Activated CD4-positive, alpha-beta memory T cell treated with anti-CD3 and anti-CD28 coated beads for 36 hours (primary cell): ENCODE results near the gene CDH26. TPM values are rescaled to one million over a fixed set of nuclear protein-coding genes. Genes with fewer than 3 reads are reported as not detected.

Source experiments
- CTCF ChIA-PET: fragments of 350-600 bp; sonication (Branson Sonifier 250); formaldehyde crosslinking; loops from one replicate; lab custom pipeline; 2021; ENCODE audit warnings: antibody characterized with exemption, inconsistent platforms; lab: Charles Lee
- POLR2A ChIA-PET: fragments of 350-600 bp; sonication (Branson Sonifier 250); formaldehyde crosslinking; loops from one replicate; lab custom pipeline; 2021; ENCODE audit warnings: antibody characterized with exemption; lab: Charles Lee
- DNase-seq: peaks from one replicate; pipeline ENCODE4 v3.0.0-alpha.2; 2020
- H3K27ac Mint-ChIP-seq: one replicate; pipeline ENCODE4 v1.8.0; 2021; ENCODE audit warnings: mixed read lengths
- H3K27me3 Mint-ChIP-seq: one replicate; pipeline ENCODE4 v1.8.0; 2021; ENCODE audit warnings: mixed read lengths
- H3K36me3 Mint-ChIP-seq: one replicate; pipeline ENCODE4 v1.8.0; 2021; ENCODE audit warnings: mixed read lengths
- H3K4me1 Mint-ChIP-seq: one replicate; pipeline ENCODE4 v1.8.0; 2021; ENCODE audit warnings: low read depth, mixed read lengths
- H3K4me3 Mint-ChIP-seq: one replicate; pipeline ENCODE4 v1.8.0; 2021; ENCODE audit warnings: mild to moderate bottlenecking, mixed read lengths
- H3K9me3 Mint-ChIP-seq: one replicate; pipeline ENCODE4 v1.8.0; 2021; ENCODE audit warnings: mixed read lengths
- intact Hi-C: fragments of 100-400 bp; cut with micrococcal nuclease; formaldehyde crosslinking; loops from one replicate; pipeline ENCODE4 v1.15.1; 2023
- total RNA-seq, 2 experiments: library from RNA; stranded (reverse); gene quantifications; one replicate each; pipeline ENCODE4 v1.2.3, GENCODE V29; 2021

Gene CDH26
- total RNA-seq, 2 experiments from 2014 or later = 1.5 to 1.6 TPM

DNA sequence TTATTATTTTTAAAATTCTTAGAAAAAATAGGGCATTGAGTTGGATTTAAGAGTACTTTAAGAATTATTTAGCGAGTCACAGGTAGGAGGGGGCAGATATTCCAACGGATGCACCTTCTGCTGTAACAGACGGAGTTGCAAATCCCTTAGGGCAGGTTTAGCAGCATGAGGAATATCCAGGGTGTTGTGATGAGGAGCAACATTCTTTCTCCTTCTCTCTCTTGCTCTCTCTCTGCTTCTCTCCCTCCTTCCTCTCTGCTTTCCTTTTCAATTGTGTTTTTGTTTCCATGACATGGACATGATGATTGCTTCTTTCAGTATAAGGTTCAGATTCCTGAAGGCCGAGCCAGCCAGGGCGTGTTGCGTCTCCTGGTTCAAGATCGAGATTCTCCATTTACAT lies 28.9 kb downstream of the CDH26 start:
- Mint-ChIP-seq H3K36me3 (no peaks in the 10 kb centered on the region), H3K4me1 (no peaks in the 10 kb centered on the region), H3K27me3 (no peaks in the 10 kb centered on the region), H3K4me3 (no peak overlapping the region), H3K27ac (no peak overlapping the region), H3K9me3 (no peaks in the 10 kb centered on the region)
- intact Hi-C loops = no loop called here
- DNase-seq = no peak
- POLR2A ChIA-PET = no interaction called here
- CTCF ChIA-PET = no interaction called here

DNA sequence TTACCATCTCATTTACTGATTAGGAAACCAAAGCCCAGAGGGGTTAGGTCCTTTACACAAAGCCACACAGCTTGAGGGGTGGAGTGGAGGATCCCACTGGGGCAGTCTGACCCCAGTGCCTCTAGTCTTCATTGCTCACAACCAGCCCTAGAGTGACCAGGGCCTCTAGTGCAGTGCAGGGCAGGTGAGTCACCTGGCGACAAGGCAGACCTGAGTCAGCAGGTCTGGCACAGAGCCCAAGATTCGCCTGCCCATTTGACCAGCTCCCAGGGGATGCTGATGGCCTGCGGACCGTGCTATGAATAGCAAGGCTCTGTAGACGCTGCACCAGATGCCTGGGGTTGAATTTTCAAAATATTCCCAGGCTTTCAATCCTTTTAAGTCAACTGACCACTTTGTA lies 29.9 kb downstream of the CDH26 start:
- Mint-ChIP-seq H3K4me3 (no peak overlapping the region), H3K36me3 (no peaks in the 10 kb centered on the region), H3K27me3 (no peaks in the 10 kb centered on the region), H3K9me3 (no peaks in the 10 kb centered on the region), H3K4me1 (no peaks in the 10 kb centered on the region), H3K27ac (no peak overlapping the region)
- ChIA-PET POLR2A (no interaction called here), CTCF (no interaction called here)
- intact Hi-C loops = no loop called here
- DNase-seq = no peak

DNA sequence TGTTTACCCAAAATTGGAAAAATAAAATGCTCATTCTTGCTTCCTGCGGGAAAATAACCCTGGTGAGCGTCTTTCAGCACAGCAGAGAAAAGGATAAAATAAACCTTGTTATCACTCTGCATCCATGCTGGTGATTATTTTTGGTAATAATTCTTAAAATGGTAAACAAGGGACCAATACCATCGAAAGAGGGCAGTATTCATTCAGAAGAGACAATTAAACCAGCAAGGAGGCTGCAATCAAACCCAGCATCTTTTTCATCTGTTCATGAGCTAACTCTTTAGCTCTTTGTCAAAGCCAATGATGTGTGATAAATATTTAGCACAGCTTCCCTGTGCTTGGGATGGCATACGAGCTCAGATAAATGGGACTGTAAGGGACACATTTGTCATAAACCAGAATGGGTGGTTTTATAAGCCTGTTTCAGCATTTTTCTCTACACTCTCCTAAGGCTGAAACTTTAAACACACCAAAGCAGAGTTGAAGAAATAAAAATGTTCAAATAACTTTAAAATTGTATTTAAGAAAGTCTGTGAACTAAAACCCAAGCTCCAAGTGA lies 34.4 kb downstream of the CDH26 start:
- H3K36me3 Mint-ChIP-seq = no peaks in the 10 kb centered on the region
- no peaks in the 10 kb centered on the region for H3K4me1 Mint-ChIP-seq
- H3K9me3 Mint-ChIP-seq = no peaks in the 10 kb centered on the region
- ChIA-PET POLR2A (no interaction called here), CTCF (interaction anchor here (0.5 to 0.6 kb wide), 2 partner anchors 71 to 1170 kb away, joined by 3 to 4 read pairs; no protein-coding TSS in a partner anchor)
- H3K4me3 Mint-ChIP-seq = no peak overlapping the region
- intact Hi-C loops = no loop called here
- no peaks in the 10 kb centered on the region for H3K27me3 Mint-ChIP-seq
- no peak overlapping the region for H3K27ac Mint-ChIP-seq
- DNase-seq = no peak

DNA sequence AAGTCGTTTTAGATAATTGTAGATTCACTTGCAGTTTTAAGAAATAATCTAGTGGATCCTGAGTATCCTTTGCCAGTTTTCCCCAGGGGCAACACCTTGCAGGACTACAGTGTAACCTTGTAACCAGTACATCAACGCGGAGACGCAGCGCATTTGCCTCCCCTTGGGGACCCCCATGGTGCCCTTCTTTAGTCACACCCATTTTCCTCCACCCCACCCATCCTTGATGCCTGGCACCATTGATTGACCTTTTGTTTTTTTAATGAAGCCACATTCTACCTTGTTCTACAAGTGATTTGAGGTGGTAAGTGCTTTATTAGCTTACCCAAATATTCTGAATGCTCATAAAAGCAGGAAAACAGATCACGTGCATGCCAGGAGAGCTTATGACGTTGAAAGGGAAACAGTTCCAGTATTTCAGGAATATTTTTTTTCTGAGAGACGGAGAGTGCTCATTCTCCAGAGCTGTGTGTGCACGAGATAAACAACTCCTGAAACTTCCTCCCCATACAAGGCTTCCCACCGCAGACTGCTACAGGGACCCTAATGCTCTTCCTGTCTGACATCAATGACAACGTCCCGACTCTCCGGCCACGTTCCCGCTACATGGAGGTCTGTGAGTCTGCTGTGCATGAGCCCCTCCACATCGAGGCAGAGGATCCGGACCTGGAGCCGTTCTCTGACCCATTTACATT lies 35.7 kb downstream of the CDH26 start:
- Mint-ChIP-seq H3K36me3 (no peaks in the 10 kb centered on the region), H3K27me3 (no peaks in the 10 kb centered on the region), H3K27ac (no peak overlapping the region), H3K4me1 (no peaks in the 10 kb centered on the region), H3K9me3 (no peaks in the 10 kb centered on the region), H3K4me3 (no peak overlapping the region)
- intact Hi-C loops = no loop called here
- ChIA-PET CTCF (interaction anchor here (0.6 kb wide), 1 partner anchor 17 kb away, joined by 4 read pairs; no protein-coding TSS in a partner anchor), POLR2A (no interaction called here)
- no peak for DNase-seq

DNA sequence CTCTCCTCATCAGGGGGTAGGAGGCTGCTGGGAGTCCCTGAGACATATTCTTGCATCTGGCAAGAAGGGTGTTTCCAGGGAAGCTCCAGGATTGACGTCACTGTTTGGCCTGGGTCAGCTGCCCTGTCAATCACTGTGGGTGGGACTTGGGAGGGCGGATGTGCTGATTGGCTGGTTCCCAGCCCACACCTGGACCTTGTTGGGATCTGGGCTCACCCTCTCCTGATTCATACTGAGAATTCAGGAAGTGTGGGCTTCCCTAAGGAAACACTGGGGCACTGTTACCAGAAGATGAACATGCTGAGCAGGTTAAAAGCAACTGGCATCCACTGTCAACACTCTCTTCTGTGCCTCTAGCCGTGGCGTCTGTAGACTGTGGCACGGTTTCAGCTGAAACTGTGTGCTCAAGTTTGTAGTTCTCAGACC lies 36.5 kb downstream of the CDH26 start:
- Mint-ChIP-seq H3K36me3 (no peaks in the 10 kb centered on the region), H3K27ac (no peak overlapping the region), H3K4me1 (no peaks in the 10 kb centered on the region), H3K27me3 (no peaks in the 10 kb centered on the region), H3K9me3 (no peaks in the 10 kb centered on the region), H3K4me3 (no peak overlapping the region)
- POLR2A ChIA-PET = no interaction called here
- CTCF ChIA-PET = no interaction called here
- intact Hi-C loops = no loop called here
- DNase-seq = no peak

DNA sequence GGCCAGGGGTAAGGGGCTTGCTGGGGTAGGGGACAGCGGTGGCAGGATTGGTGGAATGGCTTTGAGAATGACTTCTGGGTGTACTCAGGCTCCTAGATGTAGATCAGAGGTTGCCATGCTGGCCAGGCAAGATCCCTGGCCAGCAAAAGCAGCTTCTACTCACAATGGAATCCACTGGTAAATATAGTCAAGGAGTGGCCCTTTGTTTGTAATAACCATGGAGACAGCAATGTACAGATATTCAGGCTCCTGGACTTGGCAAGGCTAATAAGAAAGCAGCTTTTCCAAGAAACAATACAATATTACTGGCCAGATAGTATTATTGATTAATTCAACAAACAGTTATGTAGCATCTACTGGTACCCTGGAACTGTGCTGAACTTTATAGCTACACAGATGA lies 37.9 kb downstream of the CDH26 start:
- intact Hi-C loops = no loop called here
- ChIA-PET POLR2A (no interaction called here), CTCF (no interaction called here)
- Mint-ChIP-seq H3K27ac (no peak overlapping the region), H3K36me3 (no peaks in the 10 kb centered on the region), H3K4me3 (no peak overlapping the region), H3K9me3 (no peaks in the 10 kb centered on the region), H3K4me1 (no peaks in the 10 kb centered on the region), H3K27me3 (no peaks in the 10 kb centered on the region)
- DNase-seq = no peak

DNA sequence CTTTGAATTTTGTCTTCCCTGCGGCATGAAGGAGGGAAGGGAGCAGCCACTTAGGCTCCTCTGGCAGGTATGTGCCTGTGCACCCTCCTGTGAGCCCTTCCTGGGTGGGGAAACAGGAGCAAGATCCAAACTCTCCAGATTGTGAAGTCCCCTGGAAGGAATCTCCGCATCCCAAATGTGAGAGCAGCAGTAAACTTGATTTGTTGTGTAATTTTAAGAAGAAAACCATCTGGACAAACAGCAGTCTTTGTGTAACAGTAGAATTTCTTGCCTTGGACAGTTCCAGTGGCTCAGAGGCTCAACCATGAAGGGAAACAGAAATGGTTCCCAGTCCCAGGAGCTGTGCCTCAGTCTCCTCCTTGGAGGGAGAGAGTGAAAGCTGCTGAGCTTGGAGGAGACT lies 39.7 kb downstream of the CDH26 start:
- Mint-ChIP-seq H3K9me3 (no peaks in the 10 kb centered on the region), H3K27me3 (no peaks in the 10 kb centered on the region), H3K36me3 (no peaks in the 10 kb centered on the region), H3K4me3 (no peak overlapping the region), H3K27ac (no peak overlapping the region), H3K4me1 (no peaks in the 10 kb centered on the region)
- ChIA-PET POLR2A (no interaction called here), CTCF (interaction anchor here (1.2 kb wide), 1 partner anchor 60 kb away, joined by 4 read pairs; no protein-coding TSS in a partner anchor)
- DNase-seq = no peak
- intact Hi-C loops = no loop called here

DNA sequence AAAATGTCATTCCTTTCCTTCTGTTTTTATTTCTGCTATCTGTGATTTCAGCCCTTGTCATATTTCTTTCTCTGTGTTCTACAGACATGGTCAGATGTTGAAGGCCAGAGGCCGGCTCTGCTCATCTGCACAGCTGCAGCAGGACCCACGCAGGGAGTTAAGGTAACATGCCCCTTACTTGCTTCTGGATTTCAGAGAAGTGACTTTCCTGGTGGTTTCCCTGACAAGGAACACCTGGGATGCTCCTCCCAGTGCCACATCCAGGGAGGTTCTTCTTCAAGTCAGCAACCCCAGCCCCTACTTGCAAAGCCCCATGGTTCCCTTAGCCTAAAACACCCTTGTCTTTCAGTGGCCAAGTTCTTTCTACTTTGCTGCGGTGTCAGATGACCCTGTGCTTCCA lies 41.3 kb downstream of the CDH26 start:
- POLR2A ChIA-PET = no interaction called here
- Mint-ChIP-seq H3K36me3 (no peaks in the 10 kb centered on the region), H3K4me1 (no peaks in the 10 kb centered on the region), H3K27me3 (no peaks in the 10 kb centered on the region), H3K9me3 (no peaks in the 10 kb centered on the region), H3K27ac (no peak overlapping the region), H3K4me3 (no peak overlapping the region)
- intact Hi-C loops = no loop called here
- DNase-seq = no peak
- CTCF ChIA-PET = no interaction called here

DNA sequence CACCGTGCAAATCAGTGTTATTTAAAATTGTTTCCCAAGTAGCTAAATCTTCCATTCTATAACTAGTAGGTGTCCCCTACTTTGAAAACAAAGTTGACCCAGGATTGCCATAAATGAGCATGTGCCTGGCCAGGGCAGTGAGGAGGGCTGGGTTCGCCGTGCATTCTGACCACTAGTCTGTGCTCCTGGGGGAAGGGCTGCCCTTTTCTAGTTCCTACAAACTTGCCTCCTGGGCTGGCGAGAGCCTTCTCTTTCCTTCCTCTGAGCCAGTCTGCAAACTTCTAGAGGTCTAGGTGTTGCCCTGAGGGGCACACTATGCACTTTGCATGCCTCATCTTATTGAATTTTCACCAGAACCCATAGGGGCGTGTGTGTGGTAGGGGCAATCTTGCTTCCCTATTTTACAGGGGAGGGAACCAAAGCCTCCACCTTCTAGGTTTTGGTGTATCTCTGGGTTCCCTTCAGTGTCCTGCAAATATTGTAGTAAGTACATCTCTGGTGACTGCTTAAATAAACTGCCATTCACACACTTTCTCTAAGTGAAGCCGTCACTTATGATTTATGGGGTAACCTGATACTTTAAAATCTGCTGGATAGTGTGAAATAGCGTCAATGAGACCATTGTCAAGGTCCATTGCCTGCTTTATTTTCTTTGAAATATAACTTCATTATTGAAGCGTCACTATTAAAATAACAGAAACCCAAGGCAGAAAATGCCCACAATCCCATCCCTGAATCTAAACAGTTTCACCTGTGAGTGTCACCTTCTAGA lies 42.2 kb downstream of the CDH26 start:
- no peaks in the 10 kb centered on the region for H3K9me3 Mint-ChIP-seq
- POLR2A ChIA-PET = no interaction called here
- no peaks in the 10 kb centered on the region for H3K27me3 Mint-ChIP-seq
- H3K4me1 Mint-ChIP-seq = no peaks in the 10 kb centered on the region
- H3K36me3 Mint-ChIP-seq = no peaks in the 10 kb centered on the region
- CTCF ChIA-PET = no interaction called here
- no peak for DNase-seq
- intact Hi-C loops = no loop called here
- no peak overlapping the region for H3K27ac Mint-ChIP-seq
- H3K4me3 Mint-ChIP-seq = no peak overlapping the region

DNA sequence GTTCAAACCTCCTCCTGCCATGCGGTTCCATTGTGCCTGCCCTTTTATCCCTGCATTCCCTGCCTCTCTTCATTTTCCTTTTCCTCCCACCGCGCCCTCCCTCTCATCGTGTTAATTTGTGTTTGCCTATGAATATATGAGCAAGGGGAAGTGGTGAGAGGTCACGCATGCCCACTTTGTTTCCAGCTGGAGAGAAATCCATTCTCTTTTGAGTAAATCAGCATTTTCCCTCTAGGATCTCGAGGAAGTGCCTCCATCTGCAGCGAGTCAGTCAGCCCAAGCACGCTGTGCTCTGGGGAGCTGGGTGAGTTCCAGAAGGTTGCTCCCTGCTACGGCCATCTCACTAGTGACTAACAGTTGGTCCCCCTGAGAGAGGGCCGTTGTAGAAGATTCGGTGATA lies 42.9 kb downstream of the CDH26 start:
- Mint-ChIP-seq H3K27ac (no peak overlapping the region), H3K27me3 (no peaks in the 10 kb centered on the region), H3K9me3 (no peaks in the 10 kb centered on the region), H3K36me3 (no peaks in the 10 kb centered on the region), H3K4me3 (no peak overlapping the region), H3K4me1 (no peaks in the 10 kb centered on the region)
- no peak for DNase-seq
- POLR2A ChIA-PET = no interaction called here
- intact Hi-C loops = no loop called here
- CTCF ChIA-PET = no interaction called here

DNA sequence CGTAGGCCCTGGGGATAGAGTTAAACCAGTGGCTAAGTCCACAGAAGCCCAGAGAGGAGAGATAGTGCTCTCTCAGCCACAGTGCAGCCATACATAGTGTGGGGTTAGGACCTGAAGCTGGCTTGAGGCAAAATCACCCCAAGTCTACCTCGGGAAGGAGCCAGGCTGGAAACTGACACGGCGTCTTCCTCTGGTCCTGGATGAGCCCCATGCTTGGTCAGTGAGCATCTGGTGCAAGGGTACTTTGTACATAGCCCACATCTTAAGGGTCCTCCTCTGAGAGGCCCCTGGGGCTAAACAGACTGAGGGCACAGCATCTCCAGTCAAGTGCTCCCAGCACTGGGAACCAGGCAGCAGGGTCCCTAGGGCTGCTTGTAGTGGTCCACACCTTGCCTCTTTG lies 45.6 kb downstream of the CDH26 start:
- Mint-ChIP-seq H3K27me3 (no peaks in the 10 kb centered on the region), H3K4me3 (no peak overlapping the region), H3K4me1 (no peaks in the 10 kb centered on the region), H3K27ac (no peak overlapping the region), H3K36me3 (no peaks in the 10 kb centered on the region), H3K9me3 (no peaks in the 10 kb centered on the region)
- intact Hi-C loops = no loop called here
- POLR2A ChIA-PET = no interaction called here
- CTCF ChIA-PET = no interaction called here
- no peak for DNase-seq

DNA sequence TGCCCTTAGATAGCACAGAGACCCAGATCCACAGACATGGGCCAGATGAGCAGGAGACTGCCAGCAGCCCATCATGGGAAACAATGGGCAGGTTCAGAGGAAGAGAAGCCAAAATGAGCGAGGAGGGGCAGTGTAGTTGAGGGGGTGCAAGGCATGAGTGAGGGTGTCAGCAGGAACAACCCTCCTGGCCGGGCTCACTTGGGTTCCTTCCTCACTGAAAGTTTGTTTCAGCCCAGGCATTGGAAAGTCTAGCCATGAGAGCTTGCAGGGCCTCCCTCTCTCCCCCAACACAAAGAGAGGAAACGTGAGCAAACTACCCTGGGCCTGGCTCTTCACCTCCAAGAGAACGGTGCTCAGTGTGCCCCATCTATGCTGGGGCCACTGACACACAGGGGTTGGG lies 48.0 kb downstream of the CDH26 start:
- Mint-ChIP-seq H3K27ac (no peak overlapping the region), H3K36me3 (no peaks in the 10 kb centered on the region)
- CTCF ChIA-PET = no interaction called here

More for the DNA sequence above, 48.0 kb downstream of the CDH26 start:
- no peak for DNase-seq
- POLR2A ChIA-PET = no interaction called here
- intact Hi-C loops = no loop called here
- Mint-ChIP-seq H3K4me3 (no peak overlapping the region), H3K9me3 (no peaks in the 10 kb centered on the region), H3K4me1 (peaks cover 6% of the 10 kb centered on the region), H3K27me3 (peaks cover 2% of the 10 kb centered on the region)
